Panc1 (cell line): ENCODE measurements around the gene MYCN.

Experiments used
- CTCF ChIP-seq: fragments of 450-650 bp; IDR thresholded peaks from 2 replicates; pipeline ENCODE4 v1.5.1; 2017; ENCODE audit warnings: mild to moderate bottlenecking
- POLR2AphosphoS5 ChIP-seq: IDR thresholded peaks from 2 replicates; pipeline ENCODE4 v1.6.1; 2012; ENCODE audit warnings: mild to moderate bottlenecking, low read depth, low read length, moderate library complexity
- REST ChIP-seq, 2 experiments: IDR thresholded peaks; 2 replicates each; pipeline ENCODE4 v1.6.1; 2011 to 2012; ENCODE audit warnings: low read depth in 2 of 2, control low read depth in 1 of 2, low read length in 1 of 2, mild to moderate bottlenecking in 1 of 2, moderate library complexity in 1 of 2; ENCODE audit not compliant: insufficient read depth in 1 of 2
- SIN3A ChIP-seq: IDR thresholded peaks from 2 replicates; pipeline ENCODE4 v1.6.1; 2012; ENCODE audit warnings: low read depth, mild to moderate bottlenecking, low read length, moderate library complexity, borderline replicate concordance; ENCODE audit not compliant: insufficient read depth

GRCh38 chr2:15925819-15926218 lies 14.5 kb upstream of the MYCN start:
- TF ChIP-seq CTCF = no peak
- no peak for TF ChIP-seq SIN3A
- no peak for TF ChIP-seq POLR2AphosphoS5
- TF ChIP-seq REST (IDR thresholded peaks at IDR 0.05; ENCODE audit: insufficient read depth in 1 of 2, low read depth in 2 of 2, low read length in 1 of 2) = no peak
